ENCODE measurements around the gene FLNB. TPM values are rescaled to one million over a fixed set of nuclear protein-coding genes. Genes with fewer than 3 reads are reported as not detected.

The FLNB gene
- total and polyA plus RNA-seq, 2 of the 13 experiments (the other 11 are each of a cell fraction or from before 2014, with no cell fraction given), result 106 to 130 TPM

DNA sequence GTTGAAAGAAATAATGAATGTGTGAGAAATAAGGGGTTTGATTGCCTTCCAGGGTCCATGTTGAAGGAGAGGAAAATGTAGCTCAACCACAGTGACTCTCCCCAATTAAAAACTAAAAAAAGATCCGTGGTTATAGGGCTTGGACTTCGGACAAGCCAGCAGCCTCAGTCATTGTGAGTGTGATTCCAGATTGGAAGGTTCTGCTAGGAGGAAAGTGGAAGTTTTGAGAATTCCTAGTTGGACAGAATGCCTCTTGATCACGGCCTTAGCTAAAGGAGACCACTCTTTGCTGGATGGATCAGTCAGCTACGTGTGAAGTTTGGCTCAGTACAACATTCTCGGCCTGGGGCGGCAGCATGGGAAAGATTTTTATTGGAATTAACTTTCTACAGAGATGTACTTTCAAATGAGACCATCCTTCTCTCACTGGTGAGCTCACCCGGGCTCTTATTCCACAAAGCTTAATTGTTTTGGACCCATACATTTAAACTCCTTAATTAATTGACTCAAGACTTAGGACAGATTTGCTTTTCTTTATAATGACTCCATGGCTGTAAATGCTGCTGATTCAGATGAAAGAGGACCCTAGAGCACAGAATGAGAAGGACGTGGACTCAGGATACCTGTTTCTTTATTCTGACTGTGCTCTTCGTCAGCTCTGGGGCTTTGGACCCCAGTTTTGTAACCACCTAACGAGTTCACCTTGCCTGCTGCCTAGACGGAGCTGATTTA lies 27.5 kb downstream of the FLNB start:
- Histone ChIP-seq H3K79me2 (ENCODE audit: insufficient read depth, low read length) (peaks cover 94% of the 10 kb centered on the region), H3K4me3 (replicated peaks in 1 of 3; ENCODE audit: insufficient read depth in 1 of 3, low read depth in 2 of 3, low read length in 3 of 3) (no peak overlapping the region), H4K20me1 (ENCODE audit: insufficient read depth, low read length) (peaks cover 91% of the 10 kb centered on the region), H3K9me3 (ENCODE audit: low read length) (no peaks in the 10 kb centered on the region), H3K9ac (ENCODE audit: insufficient read depth, low read depth, low read length) (no peak overlapping the region), H3K4me1 (ENCODE audit: insufficient read depth, low read length) (peaks cover 92% of the 10 kb centered on the region), H3K27ac (ENCODE audit: extremely low read length, insufficient read depth, low read length) (no peak overlapping the region), H3K4me2 (ENCODE audit: low read depth, low read length) (no peak overlapping the region), H3K36me3 (replicated peaks in 1 of 2; ENCODE audit: control insufficient read depth in 1 of 2, insufficient read depth in 2 of 2, low read length in 2 of 2) (peaks cover 0 to 21% of the 10 kb centered on the region in 2 experiments; a peak in 4 of 5 replicates), H3K27me3 (ENCODE audit: control insufficient read depth in 1 of 2, insufficient read depth in 2 of 2, low read length in 2 of 2) (no peaks in the 10 kb centered on the region), H2AFZ (ENCODE audit: low read length) (no peak overlapping the region)
- 85% methylated on average over 9 of the region's 11 CpGs for WGBS (ENCODE audit: low lambda C conversion rate)
- ATAC-seq (no peak), DNase-seq (ENCODE audit: low spot score) (no peak), FAIRE-seq (no peak)
- ChIA-PET POLR2A (interaction anchor here (0.9 kb wide), 1 partner anchor 14 kb away, joined by 3 read pairs; no protein-coding TSS in a partner anchor), CTCF (ENCODE audit: low intra/inter-chr PET ratio, low total read pairs) (no interaction called here)
- TSS peak; percentile 11 for BruUV-seq (replicated peaks)
- intact Hi-C loops (cut with micrococcal nuclease; ENCODE audit: unreplicated experiment) (no loop called here), in situ Hi-C loops (cut with HindIII; ENCODE audit: extremely low pct_ligation_motif_present, low pct_unique_long_range_greater_than_20kb) (no loop called here)
- TF ChIP-seq, protein P1, sequence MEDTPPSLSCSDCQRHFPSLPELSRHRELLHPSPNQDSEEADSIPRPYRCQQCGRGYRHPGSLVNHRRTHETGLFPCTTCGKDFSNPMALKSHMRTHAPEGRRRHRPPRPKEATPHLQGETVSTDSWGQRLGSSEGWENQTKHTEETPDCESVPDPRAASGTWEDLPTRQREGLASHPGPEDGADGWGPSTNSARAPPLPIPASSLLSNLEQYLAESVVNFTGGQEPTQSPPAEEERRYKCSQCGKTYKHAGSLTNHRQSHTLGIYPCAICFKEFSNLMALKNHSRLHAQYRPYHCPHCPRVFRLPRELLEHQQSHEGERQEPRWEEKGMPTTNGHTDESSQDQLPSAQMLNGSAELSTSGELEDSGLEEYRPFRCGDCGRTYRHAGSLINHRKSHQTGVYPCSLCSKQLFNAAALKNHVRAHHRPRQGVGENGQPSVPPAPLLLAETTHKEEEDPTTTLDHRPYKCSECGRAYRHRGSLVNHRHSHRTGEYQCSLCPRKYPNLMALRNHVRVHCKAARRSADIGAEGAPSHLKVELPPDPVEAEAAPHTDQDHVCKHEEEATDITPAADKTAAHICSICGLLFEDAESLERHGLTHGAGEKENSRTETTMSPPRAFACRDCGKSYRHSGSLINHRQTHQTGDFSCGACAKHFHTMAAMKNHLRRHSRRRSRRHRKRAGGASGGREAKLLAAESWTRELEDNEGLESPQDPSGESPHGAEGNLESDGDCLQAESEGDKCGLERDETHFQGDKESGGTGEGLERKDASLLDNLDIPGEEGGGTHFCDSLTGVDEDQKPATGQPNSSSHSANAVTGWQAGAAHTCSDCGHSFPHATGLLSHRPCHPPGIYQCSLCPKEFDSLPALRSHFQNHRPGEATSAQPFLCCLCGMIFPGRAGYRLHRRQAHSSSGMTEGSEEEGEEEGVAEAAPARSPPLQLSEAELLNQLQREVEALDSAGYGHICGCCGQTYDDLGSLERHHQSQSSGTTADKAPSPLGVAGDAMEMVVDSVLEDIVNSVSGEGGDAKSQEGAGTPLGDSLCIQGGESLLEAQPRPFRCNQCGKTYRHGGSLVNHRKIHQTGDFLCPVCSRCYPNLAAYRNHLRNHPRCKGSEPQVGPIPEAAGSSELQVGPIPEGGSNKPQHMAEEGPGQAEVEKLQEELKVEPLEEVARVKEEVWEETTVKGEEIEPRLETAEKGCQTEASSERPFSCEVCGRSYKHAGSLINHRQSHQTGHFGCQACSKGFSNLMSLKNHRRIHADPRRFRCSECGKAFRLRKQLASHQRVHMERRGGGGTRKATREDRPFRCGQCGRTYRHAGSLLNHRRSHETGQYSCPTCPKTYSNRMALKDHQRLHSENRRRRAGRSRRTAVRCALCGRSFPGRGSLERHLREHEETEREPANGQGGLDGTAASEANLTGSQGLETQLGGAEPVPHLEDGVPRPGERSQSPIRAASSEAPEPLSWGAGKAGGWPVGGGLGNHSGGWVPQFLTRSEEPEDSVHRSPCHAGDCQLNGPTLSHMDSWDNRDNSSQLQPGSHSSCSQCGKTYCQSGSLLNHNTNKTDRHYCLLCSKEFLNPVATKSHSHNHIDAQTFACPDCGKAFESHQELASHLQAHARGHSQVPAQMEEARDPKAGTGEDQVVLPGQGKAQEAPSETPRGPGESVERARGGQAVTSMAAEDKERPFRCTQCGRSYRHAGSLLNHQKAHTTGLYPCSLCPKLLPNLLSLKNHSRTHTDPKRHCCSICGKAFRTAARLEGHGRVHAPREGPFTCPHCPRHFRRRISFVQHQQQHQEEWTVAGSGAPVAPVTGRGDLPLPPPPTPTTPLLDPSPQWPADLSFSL (CRISPR knock-in tag; IDR thresholded peaks at IDR 0.05), result no peak
- TF ChIP-seq ZNF747 (CRISPR knock-in tag; IDR thresholded peaks at IDR 0.05; ENCODE audit: borderline replicate concordance), result no peak
- TF ChIP-seq, protein P2, sequence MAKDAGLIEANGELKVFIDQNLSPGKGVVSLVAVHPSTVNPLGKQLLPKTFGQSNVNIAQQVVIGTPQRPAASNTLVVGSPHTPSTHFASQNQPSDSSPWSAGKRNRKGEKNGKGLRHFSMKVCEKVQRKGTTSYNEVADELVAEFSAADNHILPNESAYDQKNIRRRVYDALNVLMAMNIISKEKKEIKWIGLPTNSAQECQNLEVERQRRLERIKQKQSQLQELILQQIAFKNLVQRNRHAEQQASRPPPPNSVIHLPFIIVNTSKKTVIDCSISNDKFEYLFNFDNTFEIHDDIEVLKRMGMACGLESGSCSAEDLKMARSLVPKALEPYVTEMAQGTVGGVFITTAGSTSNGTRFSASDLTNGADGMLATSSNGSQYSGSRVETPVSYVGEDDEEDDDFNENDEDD (CRISPR knock-in tag; IDR thresholded peaks at IDR 0.05; ENCODE audit: borderline replicate concordance), result no peak
- no peak for TF ChIP-seq IKZF4 (CRISPR knock-in tag; IDR thresholded peaks at IDR 0.05; ENCODE audit: borderline replicate concordance, low read depth, not compliant biosample characterization)
- TF ChIP-seq, protein P3, sequence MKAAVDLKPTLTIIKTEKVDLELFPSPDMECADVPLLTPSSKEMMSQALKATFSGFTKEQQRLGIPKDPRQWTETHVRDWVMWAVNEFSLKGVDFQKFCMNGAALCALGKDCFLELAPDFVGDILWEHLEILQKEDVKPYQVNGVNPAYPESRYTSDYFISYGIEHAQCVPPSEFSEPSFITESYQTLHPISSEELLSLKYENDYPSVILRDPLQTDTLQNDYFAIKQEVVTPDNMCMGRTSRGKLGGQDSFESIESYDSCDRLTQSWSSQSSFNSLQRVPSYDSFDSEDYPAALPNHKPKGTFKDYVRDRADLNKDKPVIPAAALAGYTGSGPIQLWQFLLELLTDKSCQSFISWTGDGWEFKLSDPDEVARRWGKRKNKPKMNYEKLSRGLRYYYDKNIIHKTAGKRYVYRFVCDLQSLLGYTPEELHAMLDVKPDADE (CRISPR knock-in tag; IDR thresholded peaks at IDR 0.05), result no peak
- no peak for TF ChIP-seq JUN (CRISPR knock-in tag; IDR thresholded peaks at IDR 0.05)
- TF ChIP-seq ZNF878 (CRISPR knock-in tag; IDR thresholded peaks at IDR 0.05), result 0 out of 2 replicates have a peak, but pooled peaks have one; percentile 22
- TF ChIP-seq, protein P4, sequence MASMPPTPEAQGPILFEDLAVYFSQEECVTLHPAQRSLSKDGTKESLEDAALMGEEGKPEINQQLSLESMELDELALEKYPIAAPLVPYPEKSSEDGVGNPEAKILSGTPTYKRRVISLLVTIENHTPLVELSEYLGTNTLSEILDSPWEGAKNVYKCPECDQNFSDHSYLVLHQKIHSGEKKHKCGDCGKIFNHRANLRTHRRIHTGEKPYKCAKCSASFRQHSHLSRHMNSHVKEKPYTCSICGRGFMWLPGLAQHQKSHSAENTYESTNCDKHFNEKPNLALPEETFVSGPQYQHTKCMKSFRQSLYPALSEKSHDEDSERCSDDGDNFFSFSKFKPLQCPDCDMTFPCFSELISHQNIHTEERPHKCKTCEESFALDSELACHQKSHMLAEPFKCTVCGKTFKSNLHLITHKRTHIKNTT (CRISPR knock-in tag; IDR thresholded peaks at IDR 0.05), result no peak
